LNCaP clone FGC (cell line): ENCODE data around the gene PDE4D.

Experiments used
- DNase-seq: peaks from one replicate; pipeline ENCODE4 v3.0.0-alpha.2; 2011; ENCODE audit warnings: low read depth
- H3K4me3 ChIP-seq: 2 replicates; pipeline ENCODE4 v1.5.1; 2011; ENCODE audit warnings: mild to moderate bottlenecking, low read depth, low read length, control low read depth
- TF ChIP-seq, protein P1 (sequence below): IDR thresholded peaks from 2 replicates; pipeline ENCODE4 v1.5.1; 2012; ENCODE audit warnings: mild to moderate bottlenecking; ENCODE audit not compliant: control insufficient read depth, insufficient read depth; ENCODE audit errors: extremely low read depth

Gene PDE4D

GRCh38 chr5:59542851-59543820 lies 350.4 kb downstream of the PDE4D start:
- H3K4me3 ChIP-seq = no peak overlapping the region
- DNase-seq = peak; percentile 42
- TF ChIP-seq, protein P1, sequence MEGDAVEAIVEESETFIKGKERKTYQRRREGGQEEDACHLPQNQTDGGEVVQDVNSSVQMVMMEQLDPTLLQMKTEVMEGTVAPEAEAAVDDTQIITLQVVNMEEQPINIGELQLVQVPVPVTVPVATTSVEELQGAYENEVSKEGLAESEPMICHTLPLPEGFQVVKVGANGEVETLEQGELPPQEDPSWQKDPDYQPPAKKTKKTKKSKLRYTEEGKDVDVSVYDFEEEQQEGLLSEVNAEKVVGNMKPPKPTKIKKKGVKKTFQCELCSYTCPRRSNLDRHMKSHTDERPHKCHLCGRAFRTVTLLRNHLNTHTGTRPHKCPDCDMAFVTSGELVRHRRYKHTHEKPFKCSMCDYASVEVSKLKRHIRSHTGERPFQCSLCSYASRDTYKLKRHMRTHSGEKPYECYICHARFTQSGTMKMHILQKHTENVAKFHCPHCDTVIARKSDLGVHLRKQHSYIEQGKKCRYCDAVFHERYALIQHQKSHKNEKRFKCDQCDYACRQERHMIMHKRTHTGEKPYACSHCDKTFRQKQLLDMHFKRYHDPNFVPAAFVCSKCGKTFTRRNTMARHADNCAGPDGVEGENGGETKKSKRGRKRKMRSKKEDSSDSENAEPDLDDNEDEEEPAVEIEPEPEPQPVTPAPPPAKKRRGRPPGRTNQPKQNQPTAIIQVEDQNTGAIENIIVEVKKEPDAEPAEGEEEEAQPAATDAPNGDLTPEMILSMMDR = no peak

DNA sequence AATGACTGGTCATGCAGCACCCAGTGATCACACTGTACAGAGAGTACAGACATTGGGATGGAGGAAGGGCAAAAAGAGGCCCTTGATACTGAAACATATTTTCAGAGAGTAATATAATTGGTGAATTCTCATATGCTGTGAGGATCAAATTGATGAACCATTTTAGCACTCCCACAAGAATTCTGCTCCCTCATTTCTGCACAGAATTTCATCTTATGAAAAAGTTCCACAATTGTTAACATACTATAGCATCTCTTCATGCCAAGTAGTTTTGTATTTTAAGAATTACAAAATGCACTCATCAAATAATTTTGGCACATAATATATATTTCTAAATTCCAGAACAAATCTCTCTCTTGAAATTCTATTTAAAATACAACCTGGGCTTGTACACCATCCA lies 351.2 kb downstream of the PDE4D start:
- TF ChIP-seq, protein P1 = no peak
- no peak for DNase-seq
- no peak overlapping the region for H3K4me3 ChIP-seq

- no peak for DNase-seq
- TF ChIP-seq, protein P1 = no peak
Observed at GRCh38 chr5:59540366-59540765, 353.2 kb downstream of the PDE4D start.

DNA sequence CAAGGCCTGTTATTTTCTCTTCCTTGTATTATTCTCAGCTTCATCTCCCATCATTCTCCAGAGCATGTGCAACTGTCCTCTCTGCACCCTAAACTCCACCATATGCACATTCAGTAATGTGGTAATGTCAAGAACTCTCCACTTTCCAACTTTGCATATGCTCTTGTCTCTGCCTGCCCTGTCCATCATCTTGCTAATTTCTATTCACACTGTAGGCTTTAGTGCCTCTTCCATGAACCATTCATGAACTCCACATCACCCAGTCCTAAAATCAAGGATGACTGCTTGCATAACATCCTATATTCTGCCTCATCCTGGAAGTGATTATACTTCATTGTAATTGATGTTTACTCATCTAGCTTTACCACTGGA lies 354.8 kb downstream of the PDE4D start:
- no peak for DNase-seq
- no peak overlapping the region for H3K4me3 ChIP-seq
- TF ChIP-seq, protein P1 = no peak

More at GRCh38 chr5:59540366-59540765, 353.2 kb downstream of the PDE4D start:
- no peak overlapping the region for H3K4me3 ChIP-seq

GRCh38 chr5:59537961-59538749 lies 355.4 kb downstream of the PDE4D start:
- DNase-seq = no peak
- no peak overlapping the region for H3K4me3 ChIP-seq
- TF ChIP-seq, protein P1 = no peak

- TF ChIP-seq, protein P1 = no peak
- DNase-seq = no peak
Observed at GRCh38 chr5:59536875-59537274, 356.7 kb downstream of the PDE4D start.

More at GRCh38 chr5:59536875-59537274, 356.7 kb downstream of the PDE4D start:
- H3K4me3 ChIP-seq = no peak overlapping the region
